A549 (cell line): ENCODE data around the gene AUTS2.

Experiments
- HOXA7 ChIP-seq: fragments of 250-450 bp; sonication (Bioruptor Pico); IDR thresholded peaks from 2 replicates; pipeline ENCODE4 v1.5.0; 2020; ENCODE audit warnings: mild to moderate bottlenecking, moderate library complexity
- RAD21 ChIP-seq, 2 experiments: fragments of >200 bp in 1 of 2; sonication (Bioruptor Twin) in 1 of 2; formaldehyde crosslinking in 1 of 2; IDR thresholded peaks in 1 of 2; conservative IDR thresholded peaks in 1 of 2; 2 replicates in 1 of 2; 3 replicates in 1 of 2; pipeline ENCODE4 v1.6.1; 2012 to 2018; ENCODE audit warnings: inconsistent platforms in 1 of 2
- SMC3 ChIP-seq: fragments of >200 bp; sonication (Bioruptor Twin); formaldehyde crosslinking; IDR thresholded peaks from 3 replicates; pipeline ENCODE4 v1.6.1; 2018; ENCODE audit warnings: inconsistent platforms
- TP53 ChIP-seq: fragments of 250-450 bp; sonication (Bioruptor Pico); IDR thresholded peaks from 2 replicates; pipeline ENCODE4 v1.5.0; 2021; ENCODE audit warnings: mild to moderate bottlenecking, moderate library complexity
- TF ChIP-seq, protein P1 (sequence below): fragments of >200 bp; sonication (Bioruptor Twin); formaldehyde crosslinking; IDR thresholded peaks from 3 replicates; pipeline ENCODE4 v1.5.1; 2016
- TF ChIP-seq, protein P2 (sequence below): IDR thresholded peaks from 2 replicates; pipeline ENCODE4 v1.6.1; 2012

DNA sequence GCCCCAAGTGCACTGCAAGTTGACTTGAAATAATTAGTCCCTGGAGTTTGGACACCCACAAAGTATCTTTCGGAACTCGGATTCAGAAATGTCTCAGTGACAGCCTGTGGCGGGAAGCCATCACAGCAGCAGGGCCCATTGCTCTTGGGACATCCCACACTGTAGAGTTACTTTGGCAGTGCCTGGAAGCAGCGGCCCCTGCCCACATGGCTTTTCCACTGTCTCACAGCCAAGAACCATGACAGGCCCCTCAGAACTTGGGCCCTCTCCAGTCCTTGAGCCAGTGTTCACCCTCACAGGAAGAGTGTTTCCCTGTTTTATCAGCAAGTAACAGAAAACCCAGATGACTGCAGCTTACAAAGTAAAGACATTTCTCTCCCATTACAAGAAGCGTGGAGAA lies 1056.7 kb downstream of the AUTS2 start:
- TF ChIP-seq, protein P1, sequence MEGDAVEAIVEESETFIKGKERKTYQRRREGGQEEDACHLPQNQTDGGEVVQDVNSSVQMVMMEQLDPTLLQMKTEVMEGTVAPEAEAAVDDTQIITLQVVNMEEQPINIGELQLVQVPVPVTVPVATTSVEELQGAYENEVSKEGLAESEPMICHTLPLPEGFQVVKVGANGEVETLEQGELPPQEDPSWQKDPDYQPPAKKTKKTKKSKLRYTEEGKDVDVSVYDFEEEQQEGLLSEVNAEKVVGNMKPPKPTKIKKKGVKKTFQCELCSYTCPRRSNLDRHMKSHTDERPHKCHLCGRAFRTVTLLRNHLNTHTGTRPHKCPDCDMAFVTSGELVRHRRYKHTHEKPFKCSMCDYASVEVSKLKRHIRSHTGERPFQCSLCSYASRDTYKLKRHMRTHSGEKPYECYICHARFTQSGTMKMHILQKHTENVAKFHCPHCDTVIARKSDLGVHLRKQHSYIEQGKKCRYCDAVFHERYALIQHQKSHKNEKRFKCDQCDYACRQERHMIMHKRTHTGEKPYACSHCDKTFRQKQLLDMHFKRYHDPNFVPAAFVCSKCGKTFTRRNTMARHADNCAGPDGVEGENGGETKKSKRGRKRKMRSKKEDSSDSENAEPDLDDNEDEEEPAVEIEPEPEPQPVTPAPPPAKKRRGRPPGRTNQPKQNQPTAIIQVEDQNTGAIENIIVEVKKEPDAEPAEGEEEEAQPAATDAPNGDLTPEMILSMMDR = no peak
- TF ChIP-seq SMC3 = no peak
- no peak for TF ChIP-seq TP53 (CRISPR knock-in tag)
- no peak for TF ChIP-seq HOXA7 (CRISPR knock-in tag)
- TF ChIP-seq, protein P2, sequence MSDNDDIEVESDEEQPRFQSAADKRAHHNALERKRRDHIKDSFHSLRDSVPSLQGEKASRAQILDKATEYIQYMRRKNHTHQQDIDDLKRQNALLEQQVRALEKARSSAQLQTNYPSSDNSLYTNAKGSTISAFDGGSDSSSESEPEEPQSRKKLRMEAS = no peak
- TF ChIP-seq RAD21 (conservative IDR thresholded peaks at IDR 0.05 in 1 of 2, IDR thresholded peaks at IDR 0.05 in 1 of 2) = no peak
